Heart left ventricle (tissue), 16 donors: ENCODE data around the gene FNTB. TPM values are rescaled to one million over a fixed set of nuclear protein-coding genes. Genes with fewer than 3 reads are reported as not detected.
"Not testable (repeated sequence)": the region's sequence is repeated elsewhere in the genome, so short reads cannot be mapped to it uniquely, and the experiment has no call there.

Source experiments
- ATAC-seq, 4 donors: fragments of 200-7000 bp; cut with Tn5 transposase; one replicate each; pipeline ENCODE4 v1.9.1; 2020 to 2022; ENCODE audit warnings: moderate library complexity in 4 of 4, mild to moderate bottlenecking in 3 of 4, moderate number of reproducible peaks in 1 of 4
- DNase-seq, 5 donors: peaks; one replicate each; pipeline ENCODE4 v3.0.0-alpha.2; 2020
- H3K27ac ChIP-seq, 12 donors: fragments of 200-600 bp; sonication (generic) in 4 of 12; one replicate each; pipeline versions ENCODE4 v1.5.0 to v1.8.0; 2016 to 2022; ENCODE audit warnings: mild to moderate bottlenecking in 2 of 12
- H3K27me3 ChIP-seq, 9 donors: fragments of 200-600 bp; sonication (generic) in 2 of 9; one replicate each; pipeline versions ENCODE4 v1.5.1 to v1.8.0; 2016 to 2022; ENCODE audit warnings: mild to moderate bottlenecking in 3 of 9
- H3K36me3 ChIP-seq, 9 donors: fragments of 200-600 bp; sonication (generic) in 2 of 9; one replicate each; pipeline versions ENCODE4 v1.5.0 to v1.8.0; 2018 to 2022; ENCODE audit warnings: mild to moderate bottlenecking in 2 of 9
- H3K4me1 ChIP-seq, 12 donors: fragments of 200-600 bp; sonication (generic) in 4 of 12; one replicate each; pipeline versions ENCODE4 v1.5.0 to v1.8.0; 2016 to 2022; ENCODE audit warnings: mild to moderate bottlenecking in 3 of 12
- H3K4me3 ChIP-seq, 12 donors: fragments of 200-600 bp; sonication (generic) in 4 of 12; one replicate each; pipeline versions ENCODE4 v1.5.0 to v1.8.0; 2017 to 2022; ENCODE audit warnings: mild to moderate bottlenecking in 9 of 12, moderate library complexity in 4 of 12
- H3K9me3 ChIP-seq, 12 donors: fragments of 200-600 bp; sonication (generic) in 4 of 12; one replicate each; pipeline versions ENCODE4 v1.5.0 to v1.8.0; 2016 to 2022; ENCODE audit warnings: mild to moderate bottlenecking in 1 of 12
- CTCF ChIP-seq, 12 donors: fragments of 200-600 bp; sonication (generic) in 4 of 12; IDR thresholded peaks; one replicate each; pipeline versions ENCODE4 v1.5.0 to v1.8.0; 2018 to 2022; ENCODE audit warnings: antibody characterized with exemption in 12 of 12, mild to moderate bottlenecking in 5 of 12
- POLR2A ChIP-seq, 2 donors: fragments of 450-650 bp; IDR thresholded peaks; one replicate each; pipeline ENCODE4 v1.6.1; 2017; ENCODE audit warnings: antibody characterized with exemption in 2 of 2, mild to moderate bottlenecking in 2 of 2, moderate library complexity in 2 of 2
- WGBS, 4 donors: extraction: QIAGEN DNeasy Blood & Tissue Kit in 2 of 4; methylation state at CpG; one replicate each; pipeline versions ENCODE4 v1.1.5 to v1.1.7; 2013 to 2018; 5-methylcytosine and 5-hydroxymethylcytosine counted together
- intact Hi-C, 10 donors: fragments of 100-400 bp; cut with DNase I; formaldehyde crosslinking; loops; one replicate each; pipeline versions ENCODE4 v1.11.1 to v1.14.2; 2022
- polyA plus RNA-seq, 2 donors: library from polyadenylated mRNA; stranded (reverse); fragments of 200-250 nt; gene quantifications; one replicate each; pipeline ENCODE4 v1.2.3, GENCODE V29; 2013
- total RNA-seq, 9 donors: library from RNA; depleted of rRNA in 2 of 9; stranded (reverse); fragments of >200 nt in 2 of 9; fragmentation: NEBNext Ultra II Directional in 3 of 9; extraction: Animal tissue kit (Norgen Biotek cat#: 25700) in 3 of 9; gene quantifications; one replicate each; pipeline versions ENCODE4 v1.1.0 to v1.2.4, GENCODE V29; 2016 to 2023
- donor health status: ischemic (EF 13 %, LVEDD 7.1; RV severe dilation, severe dysfunction).
- donor health status: healthy with polysubstance abuse.
- donor health status: DM: no; HTN: yes; CAD: no.
- donor health status: DM: no; HTN: no; CAD: no.
- donor health status: ischemic (EF 25% LVEDD 6.9; RV normal size, moderate dysfunction).
- donor health status: ischemic (EF 25% LVEDD 5.7; RV mildly dilated, moderate dysfunction).
- donor health status: healthy.
- donor health status: DM: yes; HTN: yes; CAD: no.
- donor health status: ischemic (EF 35%, LVEDD 5.7; RV mildly dilated, moderate dysfunction).
- donor health status: nonischemic (EF 11% LVEDD 7.7; RV severe dilation, severe dysfunction).
- donor health status: DM: yes; HTN: yes; CAD: no.
- donor health status: PGD.
- donor health status: ischemic (EF 29% LVEDD 5.4; RV normal size, mild dysfunction).
- donor health status: nonischemic (EF 23%, LVEDD 6.1; RV moderate dilation, normal function).

FNTB gene
- total and polyA plus RNA-seq, 11 donors: 10.5 to 22.5 (median 16.7) TPM

DNA sequence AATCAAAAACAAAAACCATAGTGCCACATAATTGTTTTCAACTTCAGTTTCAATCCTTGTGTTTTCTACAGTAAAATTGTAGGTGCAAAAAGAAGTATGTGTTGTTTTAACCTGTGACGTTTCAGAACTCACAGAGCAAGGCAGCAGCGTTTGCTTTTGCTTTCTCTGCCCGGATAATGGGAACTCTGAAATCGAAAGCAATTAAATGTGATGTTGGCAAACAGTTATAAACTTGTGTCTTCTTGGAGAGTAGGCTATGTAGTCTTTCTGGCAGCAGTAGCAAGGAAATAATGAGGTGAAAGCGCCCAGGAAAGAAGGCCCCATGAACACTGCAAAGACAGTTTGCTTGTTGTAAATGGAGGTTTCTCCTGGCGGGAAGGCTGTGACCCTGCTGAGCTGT, 39.1 kb downstream of the FNTB start:
- no peaks in the 10 kb centered on the region for H3K4me1 ChIP-seq
- no peak for ATAC-seq
- 92 to 97% (median 95%) methylated on average over 6 of the region's 6 CpGs for WGBS, 4 donors
- DNase-seq: no peak
- H3K36me3 ChIP-seq: peaks cover 0 to 47% (median 32%) of the 10 kb centered on the region in 9 donors
- TF ChIP-seq CTCF (IDR thresholded peaks at IDR 0.05) (no peak), POLR2A (IDR thresholded peaks at IDR 0.05) (no peak)
- no peaks in the 10 kb centered on the region for H3K9me3 ChIP-seq
- intact Hi-C loops: loop anchor here in 1 of 10 donors (10.0 kb wide), 1 partner anchor 79 kb away; the partner anchor contains the start of gene MAX
- H3K27ac ChIP-seq: peak overlapping the region in 1 of 12 donors; percentile 56
- no peak overlapping the region for H3K4me3 ChIP-seq
- H3K27me3 ChIP-seq: no peaks in the 10 kb centered on the region

GRCh38 chr14:65026526-65026925, 39.8 kb downstream of the FNTB start:
- intact Hi-C loops: loop anchor here in 1 of 10 donors (10.0 kb wide), 1 partner anchor 78 kb away; the partner anchor contains the start of gene MAX
- H3K4me3 ChIP-seq: no peak overlapping the region
- WGBS, 4 donors: 93 to 96% (median 95%) methylated on average over 9 of the region's 9 CpGs

DNA sequence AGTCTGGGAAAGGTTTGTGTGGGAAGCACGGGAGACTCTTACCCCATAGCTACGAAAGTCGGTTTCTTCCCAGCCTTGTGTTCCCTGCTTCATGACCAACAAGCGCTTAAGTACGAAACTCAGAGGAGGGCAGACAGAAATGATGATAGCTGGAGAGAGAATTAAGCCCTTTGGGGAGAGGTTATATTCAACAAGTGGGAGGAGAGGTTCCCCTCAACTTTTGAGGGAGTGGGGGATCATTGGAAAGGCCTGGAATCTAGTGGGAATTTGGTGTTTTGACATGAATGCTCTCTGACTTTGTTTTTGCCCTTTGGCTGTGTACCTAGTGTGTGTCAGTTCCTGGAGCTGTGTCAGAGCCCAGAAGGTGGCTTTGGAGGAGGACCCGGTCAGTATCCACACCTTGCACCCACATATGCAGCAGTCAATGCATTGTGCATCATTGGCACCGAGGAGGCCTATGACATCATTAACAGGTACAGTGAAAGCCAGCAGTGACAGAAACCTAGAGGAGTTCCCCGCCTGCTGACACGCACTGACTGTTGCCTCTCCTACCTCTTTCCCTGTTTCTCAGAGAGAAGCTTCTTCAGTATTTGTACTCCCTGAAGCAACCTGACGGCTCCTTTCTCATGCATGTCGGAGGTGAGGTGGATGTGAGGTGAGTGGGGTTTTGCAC, 40.6 kb downstream of the FNTB start:
- peaks cover 0 to 4% (median 0%) of the 10 kb centered on the region in 12 donors for H3K4me1 ChIP-seq
- intact Hi-C loops: loop anchor here in 1 of 10 donors (10.0 kb wide), 1 partner anchor 78 kb away; the partner anchor contains the start of gene MAX
- no peak for TF ChIP-seq CTCF (IDR thresholded peaks at IDR 0.05)
- TF ChIP-seq POLR2A (IDR thresholded peaks at IDR 0.05): no peak
- DNase-seq (no peak), ATAC-seq (no peak)
- no peaks in the 10 kb centered on the region for H3K27me3 ChIP-seq
- H3K4me3 ChIP-seq: no peak overlapping the region
- H3K27ac ChIP-seq: no peak overlapping the region
- H3K9me3 ChIP-seq: no peaks in the 10 kb centered on the region
- H3K36me3 ChIP-seq: peaks cover 0 to 54% (median 33%) of the 10 kb centered on the region in 9 donors
- 96 to 99% (median 97%) methylated on average over 11 of the region's 11 CpGs for WGBS, 4 donors

More at GRCh38 chr14:65026526-65026925, 39.8 kb downstream of the FNTB start:
- Histone ChIP-seq H3K36me3 (peaks cover 0 to 51% (median 32%) of the 10 kb centered on the region in 9 donors), H3K27me3 (no peaks in the 10 kb centered on the region), H3K4me1 (no peaks in the 10 kb centered on the region), H3K9me3 (no peaks in the 10 kb centered on the region), H3K27ac (peak overlapping the region in 1 of 12 donors; percentile 56)
- TF ChIP-seq CTCF (IDR thresholded peaks at IDR 0.05) (no peak), POLR2A (IDR thresholded peaks at IDR 0.05) (no peak)
- no peak for DNase-seq
- ATAC-seq: no peak

- Histone ChIP-seq H3K36me3 (peaks cover 0 to 71% (median 45%) of the 10 kb centered on the region in 9 donors), H3K4me1 (peaks cover 0 to 8% (median 0%) of the 10 kb centered on the region in 12 donors), H3K9me3 (no peaks in the 10 kb centered on the region), H3K27me3 (no peaks in the 10 kb centered on the region), H3K27ac (no peak overlapping the region), H3K4me3 (no peak overlapping the region)
- 89 to 95% (median 93%) methylated on average over 3 of the region's 3 CpGs for WGBS, 4 donors
- intact Hi-C loops: loop anchor here in 1 of 10 donors (10.0 kb wide), 1 partner anchor 76 kb away; the partner anchor contains the start of gene MAX
- no peak for DNase-seq
- no peak for ATAC-seq
- TF ChIP-seq CTCF (IDR thresholded peaks at IDR 0.05) (no peak), POLR2A (IDR thresholded peaks at IDR 0.05) (no peak)
Observed at GRCh38 chr14:65028937-65029336, 42.2 kb downstream of the FNTB start.

DNA sequence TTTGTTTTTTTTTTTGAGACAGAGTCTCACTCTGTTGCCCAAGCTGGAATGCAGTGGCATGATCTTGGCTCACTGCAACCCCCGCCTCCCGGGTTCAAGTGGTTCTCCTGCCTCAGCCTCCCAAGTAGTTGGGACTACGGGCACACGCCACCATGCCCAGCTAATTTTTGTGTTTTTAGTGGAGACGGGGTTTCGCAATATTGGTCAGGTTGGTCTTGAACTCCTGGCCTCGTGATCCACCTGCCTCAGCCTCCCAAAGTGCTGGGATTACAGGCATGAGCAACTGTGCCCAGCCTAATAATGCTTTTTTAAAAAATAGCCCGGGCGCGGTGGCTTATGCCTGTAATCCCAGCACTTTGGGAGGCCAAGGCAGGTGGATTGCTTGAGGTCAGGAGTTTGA, 44.6 kb downstream of the FNTB start:
- not testable (repeated sequence) for H3K4me3 ChIP-seq, DNase-seq, H3K9me3 ChIP-seq, H3K27me3 ChIP-seq, ATAC-seq
- Histone ChIP-seq H3K27ac (peak overlapping the region in 1 of 12 donors; percentile 70), H3K4me1 (peaks cover 0 to 19% (median 11%) of the 10 kb centered on the region in 12 donors), H3K36me3 (peaks cover 0 to 69% (median 47%) of the 10 kb centered on the region in 9 donors)
- WGBS, 4 donors: 96 to 97% (median 97%) methylated on average over 9 to 10 of the region's 10 CpGs
- intact Hi-C loops: loop anchor here in 1 of 10 donors (10.0 kb wide), 1 partner anchor 73 kb away; the partner anchor contains the start of gene MAX
